Endothelial cell (in vitro differentiated cells): ENCODE measurements around the gene TRAF3IP3. TPM values are rescaled to one million over a fixed set of nuclear protein-coding genes. Genes with fewer than 3 reads are reported as not detected.

Experiments used
- DNase-seq: peaks from one replicate; pipeline ENCODE4 v3.0.0; 2021; ENCODE audit warnings: low spot score
- H3K27ac Mint-ChIP-seq: one replicate; pipeline ENCODE4 v1.8.0; 2021; ENCODE audit warnings: mixed read lengths, inconsistent platforms; ENCODE audit not compliant: unreplicated experiment
- H3K27me3 Mint-ChIP-seq: one replicate; pipeline ENCODE4 v1.8.0; 2021; ENCODE audit warnings: mild to moderate bottlenecking, moderate library complexity, mixed read lengths, inconsistent platforms; ENCODE audit not compliant: unreplicated experiment
- H3K36me3 Mint-ChIP-seq: one replicate; pipeline ENCODE4 v1.8.0; 2021; ENCODE audit warnings: mild to moderate bottlenecking, low read depth, mixed read lengths, inconsistent platforms; ENCODE audit not compliant: unreplicated experiment
- H3K4me1 Mint-ChIP-seq: one replicate; pipeline ENCODE4 v1.8.0; 2021; ENCODE audit warnings: mild to moderate bottlenecking, mixed read lengths, inconsistent platforms; ENCODE audit not compliant: unreplicated experiment
- H3K4me3 Mint-ChIP-seq: one replicate; pipeline ENCODE4 v1.8.0; 2021; ENCODE audit warnings: mild to moderate bottlenecking, mixed read lengths, inconsistent platforms; ENCODE audit not compliant: unreplicated experiment
- H3K9me3 Mint-ChIP-seq: one replicate; pipeline ENCODE4 v1.8.0; 2021; ENCODE audit warnings: mixed read lengths, inconsistent platforms; ENCODE audit not compliant: unreplicated experiment
- CTCF ChIP-seq: fragments of 200-600 bp; sonication (generic); IDR thresholded peaks from one replicate; pipeline ENCODE4 v1.5.0; 2021; ENCODE audit warnings: antibody characterized with exemption; ENCODE audit not compliant: unreplicated experiment
- total RNA-seq: library from RNA; stranded (reverse); fragmentation: NEBNext Ultra II Directional; extraction: Animal tissue kit (Norgen Biotek cat#: 25700); gene quantifications from one replicate; pipeline ENCODE4 v1.2.1, GENCODE V29; 2021; ENCODE audit not compliant: unreplicated experiment

The TRAF3IP3 gene
- total RNA-seq, 1 donor from 2014 or later: not detected

GRCh38 chr1:209831615-209832014 lies 75.8 kb downstream of the TRAF3IP3 start:
- H3K9me3 Mint-ChIP-seq: no peaks in the 10 kb centered on the region
- H3K4me1 Mint-ChIP-seq: peaks cover 6% of the 10 kb centered on the region
- no peak overlapping the region for H3K4me3 Mint-ChIP-seq
- TF ChIP-seq CTCF: no peak
- no peak for DNase-seq
- H3K27me3 Mint-ChIP-seq: no peaks in the 10 kb centered on the region
- H3K27ac Mint-ChIP-seq: no peak overlapping the region
- H3K36me3 Mint-ChIP-seq: peaks cover 4% of the 10 kb centered on the region

Other genes starting within 250 kb of the TRAF3IP3 start
- gene CAMK1G, start 172.3 kb upstream of the TRAF3IP3 start, total RNA-seq: not detected
- 0.21 TPM for gene LAMB3, start 103.6 kb upstream of the TRAF3IP3 start, total RNA-seq
- gene G0S2, start 80.6 kb upstream of the TRAF3IP3 start, total RNA-seq: not detected
- gene HSD11B1, start 51.2 kb upstream of the TRAF3IP3 start, total RNA-seq: not detected
- 2.8 TPM for gene C1orf74, start 28.5 kb downstream of the TRAF3IP3 start, total RNA-seq
- gene IRF6, start 50.1 kb downstream of the TRAF3IP3 start, total RNA-seq: 21.3 TPM
- 4.6 TPM for gene UTP25, start 71.9 kb downstream of the TRAF3IP3 start, total RNA-seq
- gene SYT14, start 182.2 kb downstream of the TRAF3IP3 start, total RNA-seq: 9.7 TPM